ENCODE results near the gene GSG1. TPM values are rescaled to one million over a fixed set of nuclear protein-coding genes. Genes with fewer than 3 reads are reported as not detected.

The GSG1 gene
- total RNA-seq, 1 experiment from 2014 or later, result 0.22 TPM

GRCh38 chr12:13071305-13072280, 31.9 kb downstream of the GSG1 start:
- no peaks in the 10 kb centered on the region; the same call in 1 of the 2 replicates for H3K4me1 ChIP-seq (ENCODE audit: insufficient read depth, low read length)
- no peaks in the 10 kb centered on the region for H3K27me3 ChIP-seq (ENCODE audit: insufficient read depth, low read length)
- H4K5ac ChIP-seq (ENCODE audit: insufficient read length, low read depth, low read length), result no peak overlapping the region
- H3T11ph ChIP-seq (ENCODE audit: low read length), result no peak overlapping the region
- H4K91ac ChIP-seq (ENCODE audit: insufficient read length, low read depth, low read length), result no peak overlapping the region
- TF ChIP-seq CTCF (conservative IDR thresholded peaks at IDR 0.05), result no peak
- H2AK5ac ChIP-seq (ENCODE audit: insufficient read length, low read length), result no peak overlapping the region
- H3K9ac ChIP-seq (ENCODE audit: extremely low read depth, insufficient read length, low read length), result no peak overlapping the region
- Mint-ChIP-seq H3K4me1 (peaks cover 6 to 9% of the 10 kb centered on the region in 2 experiments), H3K27me3 (ENCODE audit: low read depth) (no peaks in the 10 kb centered on the region), H3K36me3 (ENCODE audit: insufficient read depth in 1 of 3, low read depth in 3 of 3) (peaks cover 23 to 67% (median 62%) of the 10 kb centered on the region in 3 experiments; a peak in 6 of 7 replicates), H3K4me3 (no peak overlapping the region), H3K9me3 (no peaks in the 10 kb centered on the region), H3K27ac (peak overlapping the region in 2 of 3 experiments; percentile 56 to 91; a peak in 5 of 7 replicates)
- H2BK5ac ChIP-seq (ENCODE audit: insufficient read length, low read length), result no peak overlapping the region
- no peak overlapping the region for H2BK120ac ChIP-seq (ENCODE audit: low read depth, low read length, poor library complexity, severe bottlenecking)
- no peak overlapping the region for H2BK12ac ChIP-seq (ENCODE audit: insufficient read length, low read depth, low read length)
- H2BK15ac ChIP-seq (ENCODE audit: low read depth, low read length), result no peak overlapping the region
- no peak overlapping the region for H3K56ac ChIP-seq (ENCODE audit: insufficient read length, low read depth, low read length)
- no peaks in the 10 kb centered on the region for H3K79me1 ChIP-seq (ENCODE audit: insufficient read depth, low read depth, low read length, poor library complexity, severe bottlenecking)
- H3K14ac ChIP-seq (ENCODE audit: insufficient read depth, low read length), result no peak overlapping the region
- H4K20me1 ChIP-seq (ENCODE audit: control insufficient read depth, insufficient read depth, insufficient read length), result no peaks in the 10 kb centered on the region
- no peak overlapping the region for H3K18ac ChIP-seq (ENCODE audit: insufficient read length, low read depth, low read length)
- no peak overlapping the region for H2AFZ ChIP-seq (ENCODE audit: low read length)
- 0 out of 2 replicates have a peak, but pooled peaks cover 2% of the 10 kb centered on the region for H3K79me2 ChIP-seq (ENCODE audit: insufficient read depth, low read length)
- WGBS (ENCODE audit: extremely low coverage, insufficient read length, low lambda C conversion rate), result no CpG with 5 or more reads among the region's 10 CpGs
- no peaks in the 10 kb centered on the region for H3K23me2 ChIP-seq (ENCODE audit: insufficient read length, low read depth, low read length, poor library complexity, severe bottlenecking)
- H3K4ac ChIP-seq (ENCODE audit: low read depth, low read length), result no peak overlapping the region
- H2BK20ac ChIP-seq (ENCODE audit: low read depth, low read length, poor library complexity, severe bottlenecking), result no peak overlapping the region
- no peak for DNase-seq
- no peak overlapping the region for H3K4me2 ChIP-seq (ENCODE audit: insufficient read depth, insufficient read length, low read length)
- no peaks in the 10 kb centered on the region for H3K9me3 ChIP-seq (ENCODE audit: control insufficient read depth, low read depth, low read length)
- no peak overlapping the region for H3K23ac ChIP-seq (ENCODE audit: insufficient read length, low read depth, low read length)
- H3K27ac ChIP-seq (ENCODE audit: insufficient read length, low read depth, low read length), result no peak overlapping the region
- H4K8ac ChIP-seq (replicated peaks; ENCODE audit: insufficient read length, low read depth, low read length), result no peak overlapping the region
